Uterus (tissue), 2 donors: ENCODE results near the gene IGF2BP2.
"Not testable (repeated sequence)": the region's sequence is repeated elsewhere in the genome, so short reads cannot be mapped to it uniquely, and the experiment has no call there.

Experiments
- POLR2A ChIP-seq, 2 donors: fragments of 450-650 bp; IDR thresholded peaks; one replicate each; pipeline ENCODE4 v1.6.1; 2016; ENCODE audit warnings: antibody characterized with exemption in 2 of 2, mild to moderate bottlenecking in 1 of 2, moderate library complexity in 1 of 2
- TF ChIP-seq, protein P1 (sequence below), 4 experiments: fragments of 200-600 bp in 2 of 4; fragments of 450-650 bp in 2 of 4; sonication (generic) in 2 of 4; IDR thresholded peaks; one replicate each; pipeline ENCODE4 v1.5.1; 2016 to 2019; ENCODE audit warnings: antibody characterized with exemption in 4 of 4, mild to moderate bottlenecking in 2 of 4, moderate library complexity in 1 of 4

DNA sequence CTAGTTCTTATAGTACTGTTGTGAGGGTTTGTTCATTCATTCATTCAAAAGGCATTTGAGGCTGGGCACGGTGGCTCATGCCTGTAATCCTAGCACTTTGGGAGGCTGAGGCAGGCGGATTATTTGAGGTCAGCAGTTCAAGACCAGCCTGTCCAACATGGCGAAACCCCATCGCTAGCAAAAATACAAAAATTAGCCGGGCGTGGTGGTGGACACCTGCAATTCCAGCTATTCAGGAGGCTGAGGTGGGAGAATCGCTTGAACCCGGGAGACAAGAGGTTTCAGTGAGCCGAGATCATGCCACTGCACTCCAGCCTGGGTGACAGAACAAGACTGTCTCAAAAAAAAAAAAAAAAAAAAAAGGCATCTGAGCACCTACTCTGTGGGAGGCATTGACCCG lies 163.5 kb downstream of the IGF2BP2 start:
- TF ChIP-seq, protein P1, sequence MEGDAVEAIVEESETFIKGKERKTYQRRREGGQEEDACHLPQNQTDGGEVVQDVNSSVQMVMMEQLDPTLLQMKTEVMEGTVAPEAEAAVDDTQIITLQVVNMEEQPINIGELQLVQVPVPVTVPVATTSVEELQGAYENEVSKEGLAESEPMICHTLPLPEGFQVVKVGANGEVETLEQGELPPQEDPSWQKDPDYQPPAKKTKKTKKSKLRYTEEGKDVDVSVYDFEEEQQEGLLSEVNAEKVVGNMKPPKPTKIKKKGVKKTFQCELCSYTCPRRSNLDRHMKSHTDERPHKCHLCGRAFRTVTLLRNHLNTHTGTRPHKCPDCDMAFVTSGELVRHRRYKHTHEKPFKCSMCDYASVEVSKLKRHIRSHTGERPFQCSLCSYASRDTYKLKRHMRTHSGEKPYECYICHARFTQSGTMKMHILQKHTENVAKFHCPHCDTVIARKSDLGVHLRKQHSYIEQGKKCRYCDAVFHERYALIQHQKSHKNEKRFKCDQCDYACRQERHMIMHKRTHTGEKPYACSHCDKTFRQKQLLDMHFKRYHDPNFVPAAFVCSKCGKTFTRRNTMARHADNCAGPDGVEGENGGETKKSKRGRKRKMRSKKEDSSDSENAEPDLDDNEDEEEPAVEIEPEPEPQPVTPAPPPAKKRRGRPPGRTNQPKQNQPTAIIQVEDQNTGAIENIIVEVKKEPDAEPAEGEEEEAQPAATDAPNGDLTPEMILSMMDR (IDR thresholded peaks at IDR 0.05) = not testable (repeated sequence)
- TF ChIP-seq POLR2A (IDR thresholded peaks at IDR 0.05) = not testable (repeated sequence)
